PC-9 (cell line): Measurements from ENCODE around the gene NAE1. TPM values are rescaled to one million over a fixed set of nuclear protein-coding genes. Genes with fewer than 3 reads are reported as not detected.

Source experiments
- BruUV-seq: library from RNA; stranded (reverse); fragments of 400-500 nt; replicated peaks from 2 replicates; lab custom pipeline; 2021; lab: Mats Ljungman, UMichigan
- CTCF ChIA-PET: fragments of 300-600 bp; sonication (Branson Sonifier 250); formaldehyde crosslinking; loops from one replicate; lab custom pipeline; 2022; ENCODE audit warnings: antibody characterized with exemption; lab: Charles Lee
- POLR2A ChIA-PET: fragments of 300-600 bp; sonication (Branson Sonifier 250); formaldehyde crosslinking; loops from one replicate; lab custom pipeline; 2022; ENCODE audit warnings: antibody characterized with exemption; ENCODE audit not compliant: unreplicated experiment; lab: Charles Lee
- DNase-seq, 2 experiments: peaks; one replicate each; pipeline versions ENCODE4 v3.0.0 to v3.0.0-alpha.2; 2015 to 2022; ENCODE audit warnings: mixed read lengths in 1 of 2
- H2AFZ ChIP-seq: fragments of 200-600 bp; sonication (generic); 2 replicates; pipeline ENCODE4 v1.8.1; 2017; ENCODE audit warnings: antibody characterized with exemption
- H3F3A ChIP-seq: fragments of 200-600 bp; sonication (generic); 2 replicates; pipeline ENCODE4 v1.8.1; 2017; ENCODE audit warnings: antibody characterized with exemption, mild to moderate bottlenecking, low read depth; ENCODE audit not compliant: insufficient read depth
- H3K27ac ChIP-seq: fragments of 200-600 bp; sonication (generic); 2 replicates; pipeline ENCODE4 v1.6.1; 2016; ENCODE audit warnings: mixed run types
- H3K27me3 ChIP-seq: fragments of 200-600 bp; sonication (generic); 2 replicates; pipeline ENCODE4 v1.6.1; 2016; ENCODE audit warnings: low read depth, mixed run types; ENCODE audit not compliant: insufficient read depth
- H3K36me3 ChIP-seq: fragments of 200-600 bp; sonication (generic); 2 replicates; pipeline ENCODE4 v1.6.1; 2016; ENCODE audit warnings: low read depth, mixed run types
- H3K4me1 ChIP-seq: fragments of 200-600 bp; sonication (generic); replicated peaks from 2 replicates; pipeline ENCODE4 v1.6.1; 2016; ENCODE audit warnings: mixed run types; ENCODE audit not compliant: insufficient read depth
- H3K4me2 ChIP-seq: fragments of 200-600 bp; sonication (generic); 2 replicates; pipeline ENCODE4 v1.6.1; 2017; ENCODE audit warnings: mixed run types
- H3K4me3 ChIP-seq: fragments of 200-600 bp; sonication (generic); 2 replicates; pipeline ENCODE4 v1.6.1; 2016; ENCODE audit warnings: mixed run types
- H3K79me2 ChIP-seq: fragments of 200-600 bp; sonication (generic); 2 replicates; pipeline ENCODE4 v1.6.1; 2017; ENCODE audit warnings: low read depth, mixed run types
- H3K9me2 ChIP-seq: fragments of 200-600 bp; sonication (generic); 2 replicates; pipeline ENCODE4 v1.8.1; 2017; ENCODE audit warnings: mild to moderate bottlenecking; ENCODE audit not compliant: insufficient read depth
- H3K9me3 ChIP-seq: fragments of 200-600 bp; sonication (generic); 2 replicates; pipeline ENCODE4 v1.8.1; 2016; ENCODE audit warnings: low read depth; ENCODE audit not compliant: insufficient read depth
- H4K20me1 ChIP-seq: fragments of 200-600 bp; sonication (generic); 2 replicates; pipeline ENCODE4 v1.8.1; 2017; ENCODE audit not compliant: insufficient read depth
- CTCF ChIP-seq: fragments of 200-600 bp; sonication (generic); conservative IDR thresholded peaks from 2 replicates; pipeline ENCODE4 v1.6.1; 2017; ENCODE audit warnings: mixed run types, antibody characterized with exemption, mild to moderate bottlenecking, moderate library complexity
- EZH2 ChIP-seq: fragments of 200-600 bp; sonication (generic); IDR thresholded peaks from 2 replicates; pipeline ENCODE4 v1.8.0; 2017; ENCODE audit warnings: antibody characterized with exemption, low read depth
- intact Hi-C: fragments of 100-400 bp; cut with micrococcal nuclease; formaldehyde crosslinking; loops from one replicate; pipeline ENCODE4 v1.10.0; 2022; ENCODE audit not compliant: unreplicated experiment
- total RNA-seq: library from RNA; stranded (reverse); gene quantifications from 2 replicates; pipeline ENCODE4 v1.2.3, GENCODE V29; 2021

NAE1 gene
- total RNA-seq, 1 experiment from 2014 or later: 72.7 TPM

GRCh38 chr16:66754211-66754610, 76.6 kb downstream of the NAE1 start:
- Histone ChIP-seq H3F3A (no peaks in the 10 kb centered on the region), H3K27ac (no peak overlapping the region), H3K9me2 (no peaks in the 10 kb centered on the region), H3K79me2 (peaks cover 22% of the 10 kb centered on the region), H3K9me3 (no peaks in the 10 kb centered on the region), H3K27me3 (no peaks in the 10 kb centered on the region), H2AFZ (no peak overlapping the region), H3K4me2 (no peak overlapping the region), H3K4me1 (peaks cover 14% of the 10 kb centered on the region), H4K20me1 (peaks cover 12% of the 10 kb centered on the region), H3K36me3 (0 out of 2 replicates have a peak, but pooled peaks cover 1% of the 10 kb centered on the region), H3K4me3 (no peak overlapping the region)
- TF ChIP-seq CTCF: no peak
- TF ChIP-seq EZH2: no peak
- BruUV-seq: no TSS peak
- intact Hi-C loops: no loop called here
- ChIA-PET POLR2A (no interaction called here), CTCF (no interaction called here)
- no peak for DNase-seq

- Histone ChIP-seq H3K9me3 (no peaks in the 10 kb centered on the region), H4K20me1 (peaks cover 12% of the 10 kb centered on the region), H3K79me2 (peaks cover 33% of the 10 kb centered on the region), H3K9me2 (no peaks in the 10 kb centered on the region), H2AFZ (no peak overlapping the region), H3K36me3 (peaks cover 11% of the 10 kb centered on the region; the same call in 1 of the 2 replicates), H3K4me1 (peaks cover 14% of the 10 kb centered on the region), H3K27me3 (no peaks in the 10 kb centered on the region), H3K4me3 (no peak overlapping the region), H3K4me2 (no peak overlapping the region), H3K27ac (no peak overlapping the region), H3F3A (no peaks in the 10 kb centered on the region; the same call in 1 of the 2 replicates)
- BruUV-seq: no TSS peak
- no peak for DNase-seq
- CTCF ChIA-PET: no interaction called here
- intact Hi-C loops: no loop called here
- POLR2A ChIA-PET: no interaction called here
- TF ChIP-seq EZH2: no peak
- TF ChIP-seq CTCF: no peak
Observed at GRCh38 chr16:66752958-66753357, 77.8 kb downstream of the NAE1 start.

Other genes with a start within 250 kb of the NAE1 start
- 32.0 and 33.1 TPM in 2 replicates for gene CMTM3, start 226.3 kb downstream of the NAE1 start, total RNA-seq
- gene CMTM4, start 134.2 kb downstream of the NAE1 start, total RNA-seq: 81.3 and 105 TPM in 2 replicates
- 92.7 and 109 TPM in 2 replicates for gene DYNC1LI2, start 79.4 kb downstream of the NAE1 start, total RNA-seq
- gene TERB1, start 29.4 kb downstream of the NAE1 start, total RNA-seq: 0.75 TPM in 1 of 2 replicates, not detected in the other
- not detected in 2 replicates for gene CA7, start 13.4 kb upstream of the NAE1 start, total RNA-seq
- gene PDP2, start 49.5 kb upstream of the NAE1 start, total RNA-seq: 17.4 and 21.6 TPM in 2 replicates
- gene CDH16, start 87.9 kb upstream of the NAE1 start, total RNA-seq: not detected in 2 replicates
- 0.24 TPM in 1 of 2 replicates, not detected in the other for gene RRAD, start 94.6 kb upstream of the NAE1 start, total RNA-seq
- 81.7 and 87.1 TPM in 2 replicates for gene CIAO2B, start 103.4 kb upstream of the NAE1 start, total RNA-seq
- 32.8 and 35.1 TPM in 2 replicates for gene CES2, start 104.5 kb upstream of the NAE1 start, total RNA-seq
- gene CES3, start 130.3 kb upstream of the NAE1 start, total RNA-seq: 9.1 and 10.1 TPM in 2 replicates
- gene CES4A, start 157.6 kb upstream of the NAE1 start, total RNA-seq: 2.5 and 3.1 TPM in 2 replicates
- gene CBFB, start 198.2 kb upstream of the NAE1 start, total RNA-seq: 58.7 and 63.3 TPM in 2 replicates